Neural cell (in vitro differentiated cells): ENCODE results near the gene GSTM3. TPM values are rescaled to one million over a fixed set of nuclear protein-coding genes. Genes with fewer than 3 reads are reported as not detected.

ENCODE experiments used
- H2AFZ ChIP-seq: fragments of 200-600, 300-800 bp; sonication (generic), shearing (Covaris generic); 2 replicates; pipeline ENCODE4 v1.6.0; 2014; ENCODE audit warnings: low read depth, mild to moderate bottlenecking, antibody characterized with exemption, low read length, moderate library complexity
- H3F3A ChIP-seq: fragments of 200-600 bp; shearing (Covaris generic); 2 replicates; pipeline ENCODE4 v1.6.1; 2016; ENCODE audit warnings: mild to moderate bottlenecking, moderate library complexity, mixed read lengths, antibody characterized with exemption, low read length; ENCODE audit not compliant: insufficient read depth, poor library complexity, severe bottlenecking
- H3K27ac ChIP-seq: fragments of 200-600, 300-800 bp; sonication (generic), shearing (Covaris generic); 2 replicates; pipeline ENCODE4 v1.5.1; 2014; ENCODE audit warnings: mild to moderate bottlenecking, low read length, moderate library complexity
- H3K27me3 ChIP-seq: fragments of 300-800, 200-600 bp; sonication (generic), shearing (Covaris generic); 2 replicates; pipeline ENCODE4 v1.6.0; 2014; ENCODE audit warnings: mild to moderate bottlenecking, low read depth, low read length, moderate library complexity; ENCODE audit not compliant: insufficient read depth
- H3K36me3 ChIP-seq: fragments of 300-800, 200-600 bp; sonication (generic), shearing (Covaris generic); 2 replicates; pipeline ENCODE4 v1.5.1; 2014; ENCODE audit warnings: mild to moderate bottlenecking, antibody characterized with exemption, low read length, moderate library complexity; ENCODE audit not compliant: insufficient read depth
- H3K4me2 ChIP-seq: fragments of 300-800, 200-600 bp; sonication (generic), shearing (Covaris generic); 2 replicates; pipeline ENCODE4 v1.6.0; 2014; ENCODE audit warnings: mild to moderate bottlenecking, low read length
- H3K4me3 ChIP-seq: fragments of 300-800, 200-600 bp; sonication (generic), shearing (Covaris generic); 2 replicates; pipeline ENCODE4 v1.5.1; 2014; ENCODE audit warnings: mild to moderate bottlenecking, low read length, moderate library complexity
- H3K79me2 ChIP-seq: fragments of 200-600 bp; shearing (Covaris generic); replicated peaks from 2 replicates; pipeline ENCODE4 v1.6.0; 2014; ENCODE audit warnings: mild to moderate bottlenecking, low read length, moderate library complexity; ENCODE audit not compliant: insufficient read depth
- H3K9ac ChIP-seq: fragments of 300-800, 200-600 bp; sonication (generic), shearing (Covaris generic); 2 replicates; pipeline ENCODE4 v1.6.1; 2016; ENCODE audit warnings: mild to moderate bottlenecking, low read length, mixed read lengths
- H3K9me2 ChIP-seq: fragments of 200-600 bp; shearing (Covaris generic); 2 replicates; pipeline ENCODE4 v1.6.1; 2016; ENCODE audit warnings: mild to moderate bottlenecking, low read length, mixed read lengths; ENCODE audit not compliant: insufficient read depth
- H3K9me3 ChIP-seq: fragments of 200-600, 300-800 bp; sonication (generic), shearing (Covaris generic); 2 replicates; pipeline ENCODE4 v1.6.1; 2016; ENCODE audit warnings: mild to moderate bottlenecking, mixed run types, low read length, moderate library complexity, mixed read lengths
- H4K20me1 ChIP-seq: fragments of 200-600 bp; shearing (Covaris generic); 2 replicates; pipeline ENCODE4 v1.6.1; 2016; ENCODE audit warnings: mild to moderate bottlenecking, mixed run types; ENCODE audit not compliant: insufficient read depth
- CTCF ChIP-seq: fragments of 450-650 bp; IDR thresholded peaks from 2 replicates; pipeline ENCODE4 v1.5.1; 2014; ENCODE audit warnings: antibody characterized with exemption, mild to moderate bottlenecking, moderate library complexity; ENCODE audit not compliant: poor library complexity, severe bottlenecking
- EP300 ChIP-seq: fragments of 450-650 bp; conservative IDR thresholded peaks from 2 replicates; pipeline ENCODE4 v1.6.1; 2014; ENCODE audit warnings: antibody characterized with exemption, mild to moderate bottlenecking, moderate library complexity; ENCODE audit not compliant: poor library complexity, severe bottlenecking
- EZH2 ChIP-seq: fragments of 200-600, 300-800 bp; shearing (Covaris generic), sonication (generic); IDR thresholded peaks from 2 replicates; pipeline ENCODE4 v1.6.1; 2014; ENCODE audit warnings: antibody characterized with exemption, low read length, borderline replicate concordance, mild to moderate bottlenecking; ENCODE audit not compliant: insufficient read depth, poor library complexity, severe bottlenecking
- MXI1 ChIP-seq: fragments of 450-650 bp; conservative IDR thresholded peaks from 2 replicates; pipeline ENCODE4 v1.6.1; 2014; ENCODE audit warnings: antibody characterized with exemption, mild to moderate bottlenecking; ENCODE audit not compliant: poor library complexity, severe bottlenecking
- POLR2AphosphoS5 ChIP-seq: IDR thresholded peaks from 2 replicates; pipeline ENCODE4 v1.6.1; 2012
- RAD21 ChIP-seq: fragments of 450-650 bp; conservative IDR thresholded peaks from 2 replicates; pipeline ENCODE4 v1.6.1; 2014; ENCODE audit warnings: antibody characterized with exemption, mild to moderate bottlenecking, moderate library complexity
- SMC3 ChIP-seq: fragments of 450-650 bp; conservative IDR thresholded peaks from 2 replicates; pipeline ENCODE4 v1.6.1; 2014; ENCODE audit warnings: antibody characterized with exemption, mild to moderate bottlenecking, moderate library complexity; ENCODE audit not compliant: poor library complexity
- TAF1 ChIP-seq: IDR thresholded peaks from 2 replicates; pipeline ENCODE4 v1.6.1; 2012; ENCODE audit warnings: low read depth
- polyA plus RNA-seq: library from polyadenylated mRNA; depleted of rRNA; stranded (reverse); fragments of >200 nt; gene quantifications from 2 replicates; pipeline ENCODE4 v1.2.3, GENCODE V29; 2014
- TF ChIP-seq, protein P1 (sequence below): IDR thresholded peaks from 2 replicates; pipeline ENCODE4 v1.6.1; 2012; ENCODE audit warnings: borderline replicate concordance

GSTM3 gene
- polyA plus RNA-seq, 1 donor from 2014 or later = 195 TPM

- Histone ChIP-seq H2AFZ (no peak overlapping the region), H3K9me2 (no peaks in the 10 kb centered on the region), H4K20me1 (no peaks in the 10 kb centered on the region), H3K79me2 (no peaks in the 10 kb centered on the region), H3K27ac (no peak overlapping the region), H3F3A (no peaks in the 10 kb centered on the region), H3K9me3 (no peaks in the 10 kb centered on the region), H3K36me3 (no peaks in the 10 kb centered on the region), H3K4me3 (no peak overlapping the region), H3K27me3 (no peaks in the 10 kb centered on the region), H3K4me2 (no peak overlapping the region), H3K9ac (no peak overlapping the region)
- TF ChIP-seq MXI1 (no peak), POLR2AphosphoS5 (no peak), SMC3 (no peak), EP300 (no peak), TAF1 (no peak), EZH2 (no peak), RAD21 (no peak), CTCF (no peak)
- TF ChIP-seq, protein P1, sequence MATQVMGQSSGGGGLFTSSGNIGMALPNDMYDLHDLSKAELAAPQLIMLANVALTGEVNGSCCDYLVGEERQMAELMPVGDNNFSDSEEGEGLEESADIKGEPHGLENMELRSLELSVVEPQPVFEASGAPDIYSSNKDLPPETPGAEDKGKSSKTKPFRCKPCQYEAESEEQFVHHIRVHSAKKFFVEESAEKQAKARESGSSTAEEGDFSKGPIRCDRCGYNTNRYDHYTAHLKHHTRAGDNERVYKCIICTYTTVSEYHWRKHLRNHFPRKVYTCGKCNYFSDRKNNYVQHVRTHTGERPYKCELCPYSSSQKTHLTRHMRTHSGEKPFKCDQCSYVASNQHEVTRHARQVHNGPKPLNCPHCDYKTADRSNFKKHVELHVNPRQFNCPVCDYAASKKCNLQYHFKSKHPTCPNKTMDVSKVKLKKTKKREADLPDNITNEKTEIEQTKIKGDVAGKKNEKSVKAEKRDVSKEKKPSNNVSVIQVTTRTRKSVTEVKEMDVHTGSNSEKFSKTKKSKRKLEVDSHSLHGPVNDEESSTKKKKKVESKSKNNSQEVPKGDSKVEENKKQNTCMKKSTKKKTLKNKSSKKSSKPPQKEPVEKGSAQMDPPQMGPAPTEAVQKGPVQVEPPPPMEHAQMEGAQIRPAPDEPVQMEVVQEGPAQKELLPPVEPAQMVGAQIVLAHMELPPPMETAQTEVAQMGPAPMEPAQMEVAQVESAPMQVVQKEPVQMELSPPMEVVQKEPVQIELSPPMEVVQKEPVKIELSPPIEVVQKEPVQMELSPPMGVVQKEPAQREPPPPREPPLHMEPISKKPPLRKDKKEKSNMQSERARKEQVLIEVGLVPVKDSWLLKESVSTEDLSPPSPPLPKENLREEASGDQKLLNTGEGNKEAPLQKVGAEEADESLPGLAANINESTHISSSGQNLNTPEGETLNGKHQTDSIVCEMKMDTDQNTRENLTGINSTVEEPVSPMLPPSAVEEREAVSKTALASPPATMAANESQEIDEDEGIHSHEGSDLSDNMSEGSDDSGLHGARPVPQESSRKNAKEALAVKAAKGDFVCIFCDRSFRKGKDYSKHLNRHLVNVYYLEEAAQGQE = no peak
Observed at GRCh38 chr1:109787845-109788601, 47.2 kb upstream of the GSTM3 start.

GRCh38 chr1:109787211-109787844, 46.5 kb upstream of the GSTM3 start:
- Histone ChIP-seq H3K9me3 (no peaks in the 10 kb centered on the region), H4K20me1 (no peaks in the 10 kb centered on the region), H2AFZ (no peak overlapping the region), H3K79me2 (no peaks in the 10 kb centered on the region), H3K36me3 (no peaks in the 10 kb centered on the region), H3K4me2 (no peak overlapping the region), H3K27ac (no peak overlapping the region), H3K9ac (no peak overlapping the region), H3K9me2 (no peaks in the 10 kb centered on the region), H3K27me3 (no peaks in the 10 kb centered on the region), H3F3A (no peaks in the 10 kb centered on the region), H3K4me3 (no peak overlapping the region)
- no peak for TF ChIP-seq MXI1
- TF ChIP-seq SMC3 = no peak
- no peak for TF ChIP-seq CTCF
- TF ChIP-seq, protein P1 = no peak
- TF ChIP-seq EP300 = no peak
- TF ChIP-seq EZH2 = no peak
- no peak for TF ChIP-seq POLR2AphosphoS5
- TF ChIP-seq TAF1 = no peak
- TF ChIP-seq RAD21 = no peak
